ENCODE data around the gene C6. TPM values are rescaled to one million over a fixed set of nuclear protein-coding genes. Genes with fewer than 3 reads are reported as not detected.

Gene C6
- total and polyA plus RNA-seq, 2 donors (not counting 1 experiment from before 2014, with no cell fraction given), result not detected

DNA sequence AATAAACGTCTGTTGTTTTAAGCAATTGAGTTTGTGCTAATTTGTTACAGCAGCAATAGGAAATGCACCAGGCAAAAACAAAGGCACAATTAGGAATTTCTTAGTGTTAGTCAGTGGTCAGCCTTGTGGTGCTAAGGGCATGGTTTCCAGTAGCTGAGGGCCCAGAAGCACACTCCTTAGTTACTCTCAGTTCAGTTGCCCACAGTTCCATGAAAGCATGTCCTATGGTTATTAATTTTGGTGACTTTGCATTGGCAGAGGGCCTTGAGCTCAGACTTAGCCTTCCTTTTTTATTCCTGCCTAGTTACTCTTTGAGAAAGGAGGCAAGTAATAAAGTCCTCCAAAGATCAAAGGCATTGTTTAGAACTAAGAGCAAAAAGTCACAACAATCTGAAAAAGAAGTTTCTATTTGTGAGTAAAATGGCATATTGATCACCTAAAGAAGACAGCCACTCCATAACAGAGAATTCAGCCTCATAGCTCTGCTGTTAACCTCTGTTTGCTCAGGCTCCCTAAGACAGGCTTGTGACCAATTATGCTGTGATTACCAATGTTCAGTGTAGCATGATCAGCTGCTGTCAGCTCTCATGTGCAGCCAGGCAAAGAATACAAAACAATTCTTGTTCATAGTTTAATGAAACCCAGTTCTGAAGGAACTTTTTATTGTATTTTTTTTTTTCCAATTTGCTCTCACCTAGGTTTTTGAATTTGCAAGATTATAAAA is 85.2 kb downstream of the C6 start:
- Histone ChIP-seq H3K27ac (ENCODE audit: low read length in 2 of 2) (no peak overlapping the region), H3K79me2 (ENCODE audit: control insufficient read depth, insufficient read depth, low read length) (no peaks in the 10 kb centered on the region), H3K4me2 (replicated peaks; ENCODE audit: low read depth, low read length, poor library complexity, severe bottlenecking) (no peak overlapping the region), H3K4me1 (ENCODE audit: control insufficient read depth in 2 of 2, insufficient read depth in 2 of 2, low read length in 2 of 2) (no peaks in the 10 kb centered on the region), H2AFZ (ENCODE audit: insufficient read depth, low read depth, low read length, poor library complexity, severe bottlenecking) (no peak overlapping the region), H3K9me3 (ENCODE audit: control extremely low read depth in 1 of 3, control insufficient read depth in 2 of 3, insufficient read depth in 1 of 3, low read length in 2 of 3) (no peaks in the 10 kb centered on the region), H3K36me3 (replicated peaks in 1 of 2; ENCODE audit: control extremely low read depth in 1 of 2, control insufficient read depth in 1 of 2, extremely low read depth in 1 of 2, insufficient read depth in 2 of 2, low read length in 1 of 2) (no peaks in the 10 kb centered on the region), H3K27me3 (replicated peaks in 1 of 4; ENCODE audit: control extremely low read depth in 1 of 4, control insufficient read depth in 3 of 4, insufficient read depth in 4 of 4, low read length in 3 of 4) (no peaks in the 10 kb centered on the region), H4K20me1 (ENCODE audit: control insufficient read depth, insufficient read depth, low read length, poor library complexity, severe bottlenecking) (no peaks in the 10 kb centered on the region), H3K9ac (ENCODE audit: low read length) (no peak overlapping the region), H3K4me3 (ENCODE audit: control extremely low read depth in 1 of 5, extremely low read depth in 1 of 5, insufficient read depth in 1 of 5, low read depth in 2 of 5, low read length in 4 of 5) (no peak overlapping the region)
- intact Hi-C loops (cut with micrococcal nuclease), result no loop called here
- no peak overlapping the region for H3K4me3 Mint-ChIP-seq
- H3K9me3 Mint-ChIP-seq (ENCODE audit: insufficient read depth), result peaks cover 2% of the 10 kb centered on the region
- DNase-seq (no peak), ATAC-seq (ENCODE audit: low read depth) (no peak)
- H3K27ac Mint-ChIP-seq, result no peak overlapping the region
- no peaks in the 10 kb centered on the region for H3K4me1 Mint-ChIP-seq
- TF ChIP-seq EZH2 (IDR thresholded peaks at IDR 0.05; ENCODE audit: borderline replicate concordance, insufficient read depth, low read depth, low read length, poor library complexity, severe bottlenecking), result no peak
- TF ChIP-seq, protein P1, sequence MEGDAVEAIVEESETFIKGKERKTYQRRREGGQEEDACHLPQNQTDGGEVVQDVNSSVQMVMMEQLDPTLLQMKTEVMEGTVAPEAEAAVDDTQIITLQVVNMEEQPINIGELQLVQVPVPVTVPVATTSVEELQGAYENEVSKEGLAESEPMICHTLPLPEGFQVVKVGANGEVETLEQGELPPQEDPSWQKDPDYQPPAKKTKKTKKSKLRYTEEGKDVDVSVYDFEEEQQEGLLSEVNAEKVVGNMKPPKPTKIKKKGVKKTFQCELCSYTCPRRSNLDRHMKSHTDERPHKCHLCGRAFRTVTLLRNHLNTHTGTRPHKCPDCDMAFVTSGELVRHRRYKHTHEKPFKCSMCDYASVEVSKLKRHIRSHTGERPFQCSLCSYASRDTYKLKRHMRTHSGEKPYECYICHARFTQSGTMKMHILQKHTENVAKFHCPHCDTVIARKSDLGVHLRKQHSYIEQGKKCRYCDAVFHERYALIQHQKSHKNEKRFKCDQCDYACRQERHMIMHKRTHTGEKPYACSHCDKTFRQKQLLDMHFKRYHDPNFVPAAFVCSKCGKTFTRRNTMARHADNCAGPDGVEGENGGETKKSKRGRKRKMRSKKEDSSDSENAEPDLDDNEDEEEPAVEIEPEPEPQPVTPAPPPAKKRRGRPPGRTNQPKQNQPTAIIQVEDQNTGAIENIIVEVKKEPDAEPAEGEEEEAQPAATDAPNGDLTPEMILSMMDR (IDR thresholded peaks at IDR 0.05), result no peak
- H3K27me3 Mint-ChIP-seq, result no peaks in the 10 kb centered on the region
- CTCF ChIA-PET, result interaction anchor here (0.6 kb wide), 1 partner anchor 63 kb away, joined by 3 read pairs; no protein-coding TSS in a partner anchor
- WGBS (ENCODE audit: insufficient coverage), result no CpG with 5 or more reads among the region's 1 CpG
- POLR2A ChIA-PET, result no interaction called here

DNA sequence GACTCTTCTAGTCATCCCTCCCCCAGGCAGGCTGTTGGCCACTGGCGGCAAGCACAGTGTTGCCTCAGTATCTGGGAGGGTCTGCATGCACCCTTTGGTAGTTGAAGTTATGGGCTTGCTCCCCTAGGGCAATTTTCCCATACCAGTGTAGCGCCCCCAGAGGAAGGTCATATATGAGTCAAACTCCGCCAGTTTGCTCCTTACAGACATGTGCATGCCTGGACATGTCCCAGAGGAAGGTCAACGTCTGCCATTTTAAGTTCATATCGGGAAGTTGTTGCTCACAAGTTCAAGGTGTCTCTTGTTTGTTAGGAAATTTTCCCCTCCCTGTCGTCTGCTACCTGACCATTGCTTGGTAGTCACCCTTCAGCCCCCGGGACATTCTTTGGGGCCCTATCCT is 90.9 kb downstream of the C6 start:
- Mint-ChIP-seq H3K4me1 (no peaks in the 10 kb centered on the region), H3K9me3 (ENCODE audit: insufficient read depth) (no peaks in the 10 kb centered on the region), H3K27me3 (no peaks in the 10 kb centered on the region), H3K4me3 (no peak overlapping the region), H3K27ac (no peak overlapping the region)
- Histone ChIP-seq H3K9me3 (ENCODE audit: control extremely low read depth in 1 of 3, control insufficient read depth in 2 of 3, insufficient read depth in 1 of 3, low read length in 2 of 3) (peaks cover 0 to 3% (median 0%) of the 10 kb centered on the region in 3 donors), H3K27me3 (replicated peaks in 1 of 4; ENCODE audit: control extremely low read depth in 1 of 4, control insufficient read depth in 3 of 4, insufficient read depth in 4 of 4, low read length in 3 of 4) (no peaks in the 10 kb centered on the region), H2AFZ (ENCODE audit: insufficient read depth, low read depth, low read length, poor library complexity, severe bottlenecking) (no peak overlapping the region), H3K4me2 (replicated peaks; ENCODE audit: low read depth, low read length, poor library complexity, severe bottlenecking) (no peak overlapping the region), H3K4me1 (ENCODE audit: control insufficient read depth in 2 of 2, insufficient read depth in 2 of 2, low read length in 2 of 2) (no peaks in the 10 kb centered on the region), H3K79me2 (ENCODE audit: control insufficient read depth, insufficient read depth, low read length) (no peaks in the 10 kb centered on the region), H3K9ac (ENCODE audit: low read length) (no peak overlapping the region), H3K36me3 (replicated peaks in 1 of 2; ENCODE audit: control extremely low read depth in 1 of 2, control insufficient read depth in 1 of 2, extremely low read depth in 1 of 2, insufficient read depth in 2 of 2, low read length in 1 of 2) (no peaks in the 10 kb centered on the region), H4K20me1 (ENCODE audit: control insufficient read depth, insufficient read depth, low read length, poor library complexity, severe bottlenecking) (no peaks in the 10 kb centered on the region), H3K4me3 (ENCODE audit: control extremely low read depth in 1 of 5, extremely low read depth in 1 of 5, insufficient read depth in 1 of 5, low read depth in 2 of 5, low read length in 4 of 5) (no peak overlapping the region), H3K27ac (ENCODE audit: low read length in 2 of 2) (no peak overlapping the region)
- no peak for DNase-seq
- CTCF ChIA-PET, result no interaction called here
- TF ChIP-seq, protein P1 (IDR thresholded peaks at IDR 0.05), result no peak
- no peak for TF ChIP-seq EZH2 (IDR thresholded peaks at IDR 0.05; ENCODE audit: borderline replicate concordance, insufficient read depth, low read depth, low read length, poor library complexity, severe bottlenecking)
- intact Hi-C loops (cut with micrococcal nuclease), result no loop called here
- no peak for ATAC-seq (ENCODE audit: low read depth)
- POLR2A ChIA-PET, result no interaction called here
- whole genome bisulfite sequencing (ENCODE audit: insufficient coverage), result 88% methylated on average over 5 of the region's 7 CpGs
